ENCODE data around the gene FBXO9.
"Not testable (repeated sequence)": the region's sequence is repeated elsewhere in the genome, so short reads cannot be mapped to it uniquely, and the experiment has no call there.

Gene FBXO9

GRCh38 chr6:53048431-53049195 lies 16.6 kb upstream of the FBXO9 start:
- TF ChIP-seq CTCF (IDR thresholded peaks at IDR 0.05; ENCODE audit: insufficient read depth, low read length, poor library complexity, severe bottlenecking) (no peak), EZH2phosphoT487 (conservative IDR thresholded peaks at IDR 0.05; ENCODE audit: low read length) (no peak)
- H2AFZ ChIP-seq (ENCODE audit: low read depth, low read length, severe bottlenecking), result no peak overlapping the region
- H4K20me1 ChIP-seq (ENCODE audit: low read depth, low read length), result peaks cover 3% of the 10 kb centered on the region; the same call in 1 of the 2 replicates
- no peaks in the 10 kb centered on the region for H3K9me3 ChIP-seq (ENCODE audit: insufficient read depth, low read length)
- no peak overlapping the region for H3K9ac ChIP-seq (ENCODE audit: low read length)
- H3K4me3 ChIP-seq (ENCODE audit: insufficient read depth, low read length, poor library complexity, severe bottlenecking), result no peak overlapping the region
- no peak overlapping the region for H3K27ac ChIP-seq (ENCODE audit: low read depth, low read length)
- no peaks in the 10 kb centered on the region for H3K27me3 ChIP-seq (ENCODE audit: low read length)
- H3K4me2 ChIP-seq (ENCODE audit: low read depth, low read length, poor library complexity, severe bottlenecking), result no peak overlapping the region
- H3K36me3 ChIP-seq (ENCODE audit: low read length), result no peaks in the 10 kb centered on the region
- H3K9me2 ChIP-seq (replicated peaks; ENCODE audit: insufficient read depth, low read length), result no peaks in the 10 kb centered on the region
- H3K79me2 ChIP-seq (ENCODE audit: insufficient read depth, low read length), result no peaks in the 10 kb centered on the region
- H3F3A ChIP-seq (ENCODE audit: insufficient read depth), result no peaks in the 10 kb centered on the region

GRCh38 chr6:53049415-53049814 lies 15.8 kb upstream of the FBXO9 start:
- Histone ChIP-seq H3K27ac (ENCODE audit: low read depth, low read length) (no peak overlapping the region), H3K9ac (ENCODE audit: low read length) (no peak overlapping the region), H3K36me3 (ENCODE audit: low read length) (no peaks in the 10 kb centered on the region), H3K9me3 (ENCODE audit: insufficient read depth, low read length) (no peaks in the 10 kb centered on the region), H3F3A (ENCODE audit: insufficient read depth) (no peaks in the 10 kb centered on the region), H3K4me3 (ENCODE audit: insufficient read depth, low read length, poor library complexity, severe bottlenecking) (no peak overlapping the region), H3K9me2 (replicated peaks; ENCODE audit: insufficient read depth, low read length) (no peaks in the 10 kb centered on the region), H2AFZ (ENCODE audit: low read depth, low read length, severe bottlenecking) (no peak overlapping the region), H3K4me2 (ENCODE audit: low read depth, low read length, poor library complexity, severe bottlenecking) (no peak overlapping the region), H3K79me2 (ENCODE audit: insufficient read depth, low read length) (no peaks in the 10 kb centered on the region), H3K27me3 (ENCODE audit: low read length) (no peaks in the 10 kb centered on the region), H4K20me1 (ENCODE audit: low read depth, low read length) (peaks cover 3% of the 10 kb centered on the region; the same call in 1 of the 2 replicates)
- TF ChIP-seq EZH2phosphoT487 (conservative IDR thresholded peaks at IDR 0.05; ENCODE audit: low read length) (no peak), CTCF (IDR thresholded peaks at IDR 0.05; ENCODE audit: insufficient read depth, low read length, poor library complexity, severe bottlenecking) (no peak)

GRCh38 chr6:53052152-53052551 lies 13.1 kb upstream of the FBXO9 start:
- not testable (repeated sequence) for H3K9me2 ChIP-seq (replicated peaks; ENCODE audit: insufficient read depth, low read length); H3K9ac ChIP-seq (ENCODE audit: low read length); H3K27me3 ChIP-seq (ENCODE audit: low read length); H3F3A ChIP-seq (ENCODE audit: insufficient read depth); H3K79me2 ChIP-seq (ENCODE audit: insufficient read depth, low read length); H3K4me3 ChIP-seq (ENCODE audit: insufficient read depth, low read length, poor library complexity, severe bottlenecking); H3K27ac ChIP-seq (ENCODE audit: low read depth, low read length); H3K9me3 ChIP-seq (ENCODE audit: insufficient read depth, low read length); H3K36me3 ChIP-seq (ENCODE audit: low read length); H3K4me2 ChIP-seq (ENCODE audit: low read depth, low read length, poor library complexity, severe bottlenecking); H2AFZ ChIP-seq (ENCODE audit: low read depth, low read length, severe bottlenecking); H4K20me1 ChIP-seq (ENCODE audit: low read depth, low read length)

- no peak for TF ChIP-seq CTCF (IDR thresholded peaks at IDR 0.05; ENCODE audit: insufficient read depth, low read length, poor library complexity, severe bottlenecking)
- TF ChIP-seq EZH2phosphoT487 (conservative IDR thresholded peaks at IDR 0.05; ENCODE audit: low read length), result no peak
- Histone ChIP-seq H3K4me3 (ENCODE audit: insufficient read depth, low read length, poor library complexity, severe bottlenecking) (no peak overlapping the region), H3K9me2 (replicated peaks; ENCODE audit: insufficient read depth, low read length) (no peaks in the 10 kb centered on the region), H4K20me1 (ENCODE audit: low read depth, low read length) (no peaks in the 10 kb centered on the region), H2AFZ (ENCODE audit: low read depth, low read length, severe bottlenecking) (no peak overlapping the region), H3K27me3 (ENCODE audit: low read length) (no peaks in the 10 kb centered on the region), H3F3A (ENCODE audit: insufficient read depth) (no peaks in the 10 kb centered on the region), H3K9me3 (ENCODE audit: insufficient read depth, low read length) (no peaks in the 10 kb centered on the region), H3K4me2 (ENCODE audit: low read depth, low read length, poor library complexity, severe bottlenecking) (no peak overlapping the region), H3K36me3 (ENCODE audit: low read length) (no peaks in the 10 kb centered on the region), H3K9ac (ENCODE audit: low read length) (no peak overlapping the region), H3K79me2 (ENCODE audit: insufficient read depth, low read length) (no peaks in the 10 kb centered on the region), H3K27ac (ENCODE audit: low read depth, low read length) (no peak overlapping the region)
These were observed 10.7 kb upstream of the FBXO9 start for GRCh38 chr6:53054532-53054931.
